ENCODE results near the gene TEAD3.

The TEAD3 gene

DNA sequence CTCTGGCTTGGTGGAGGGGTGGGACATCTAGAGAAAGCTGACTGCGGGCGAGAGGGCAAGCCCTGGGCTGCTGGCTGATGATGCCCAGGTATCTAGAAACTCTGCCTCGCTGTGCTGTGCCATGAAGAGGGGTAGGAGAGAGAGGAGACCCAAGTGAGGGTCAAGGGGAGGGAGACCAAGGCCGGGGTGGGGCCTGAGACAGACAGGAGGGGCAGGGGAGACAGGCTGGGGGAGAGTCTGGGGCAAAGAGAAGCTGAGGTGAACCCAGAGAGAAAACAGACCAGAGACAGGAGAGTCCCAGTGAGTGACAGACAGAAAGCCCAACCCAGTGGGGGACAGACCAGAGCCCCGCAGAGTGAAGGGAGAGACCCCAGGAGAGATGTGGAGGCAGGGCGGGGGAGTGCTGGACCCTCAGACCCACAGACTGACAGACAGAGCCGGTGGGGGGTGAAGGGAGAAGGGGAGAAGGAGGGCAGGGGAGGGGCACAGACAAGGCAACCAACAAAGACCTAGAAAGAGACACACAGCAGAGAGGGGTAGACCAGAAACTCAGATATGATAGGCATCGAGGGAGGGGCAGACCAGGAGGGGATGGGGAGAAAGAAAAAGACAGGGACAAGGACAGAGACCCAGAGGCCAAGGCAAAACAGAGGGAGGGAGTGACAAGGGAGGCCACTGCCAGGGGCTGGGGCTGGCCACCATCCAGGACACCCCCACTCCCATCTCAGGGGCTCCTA, 5.9 kb downstream of the TEAD3 start:
- DNase-seq = no peak

DNA sequence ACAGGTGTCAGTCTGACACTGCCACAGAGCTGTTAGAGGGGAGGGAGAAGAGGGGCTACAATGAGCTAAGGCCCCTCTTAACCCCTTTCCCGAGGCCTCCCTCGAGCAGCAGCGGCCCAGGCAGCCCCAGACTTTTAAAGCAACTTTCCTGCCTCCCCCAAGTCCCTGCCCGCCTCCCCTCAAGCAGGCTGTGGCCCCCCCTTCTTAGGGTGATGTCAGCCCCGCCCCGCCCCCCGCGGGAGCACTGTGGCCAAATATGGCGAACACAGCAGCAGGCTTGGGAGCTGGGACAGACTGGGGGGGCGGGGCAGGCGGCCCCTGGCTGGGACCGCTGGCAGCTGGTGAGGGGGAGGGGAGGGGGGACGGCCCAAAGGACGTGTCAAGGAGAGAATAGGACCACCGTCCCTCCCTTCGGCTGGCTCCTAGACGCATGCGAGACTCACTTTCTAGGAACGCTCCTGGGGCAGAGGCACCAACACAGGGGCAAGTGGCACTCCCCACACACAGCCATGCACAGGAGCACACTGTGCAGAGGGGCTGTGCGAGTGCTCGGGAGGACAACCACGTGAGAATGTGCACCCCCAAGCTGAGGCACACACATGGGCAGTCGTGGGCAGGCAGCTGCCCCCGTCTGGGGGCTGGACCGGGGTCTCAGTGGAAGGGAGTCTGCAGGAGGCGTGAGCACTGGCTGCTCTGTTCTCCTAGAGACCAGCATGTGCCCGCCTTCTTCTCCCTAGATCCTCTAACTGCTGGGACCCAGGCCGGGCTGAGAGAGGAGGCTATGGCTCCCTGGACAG, 6.7 kb downstream of the TEAD3 start:
- no peak for DNase-seq

DNA sequence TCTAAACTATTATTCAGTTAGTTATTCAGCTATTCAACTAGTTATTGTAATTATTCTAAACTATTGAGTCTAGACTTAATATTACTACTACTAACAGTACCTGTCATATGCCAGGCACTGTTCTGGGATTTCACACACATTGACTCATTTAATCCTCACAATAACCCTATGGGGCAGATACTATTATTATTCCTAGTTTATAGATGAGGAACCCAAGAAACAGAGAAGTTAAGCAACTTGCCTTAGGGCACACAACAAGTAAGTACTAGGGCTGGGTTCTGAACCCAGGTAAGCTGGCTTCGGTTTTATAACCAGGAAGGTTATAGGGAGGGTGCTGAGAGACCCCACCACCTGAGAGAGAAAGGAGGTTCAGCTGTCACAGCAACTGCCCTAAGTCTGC, 7.8 kb downstream of the TEAD3 start:
- DNase-seq = no peak

DNA sequence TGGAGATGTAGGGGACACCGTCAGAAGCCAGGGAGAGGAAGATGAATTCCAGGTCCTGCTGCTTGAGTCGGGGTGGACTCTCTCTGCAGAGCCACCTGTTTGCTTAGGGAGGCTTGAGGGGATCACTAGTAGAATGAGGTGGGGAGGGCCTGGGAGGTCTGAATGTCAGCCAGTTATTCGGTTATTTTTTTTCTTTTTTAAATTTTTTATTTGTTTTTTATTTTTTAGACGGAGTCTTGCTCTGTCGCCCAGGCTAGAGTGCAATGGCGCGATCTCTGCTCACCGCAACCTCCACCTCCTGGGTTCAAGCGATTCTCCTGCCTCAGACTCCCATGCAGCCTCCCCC, 8.4 kb downstream of the TEAD3 start:
- DNase-seq = no peak

DNA sequence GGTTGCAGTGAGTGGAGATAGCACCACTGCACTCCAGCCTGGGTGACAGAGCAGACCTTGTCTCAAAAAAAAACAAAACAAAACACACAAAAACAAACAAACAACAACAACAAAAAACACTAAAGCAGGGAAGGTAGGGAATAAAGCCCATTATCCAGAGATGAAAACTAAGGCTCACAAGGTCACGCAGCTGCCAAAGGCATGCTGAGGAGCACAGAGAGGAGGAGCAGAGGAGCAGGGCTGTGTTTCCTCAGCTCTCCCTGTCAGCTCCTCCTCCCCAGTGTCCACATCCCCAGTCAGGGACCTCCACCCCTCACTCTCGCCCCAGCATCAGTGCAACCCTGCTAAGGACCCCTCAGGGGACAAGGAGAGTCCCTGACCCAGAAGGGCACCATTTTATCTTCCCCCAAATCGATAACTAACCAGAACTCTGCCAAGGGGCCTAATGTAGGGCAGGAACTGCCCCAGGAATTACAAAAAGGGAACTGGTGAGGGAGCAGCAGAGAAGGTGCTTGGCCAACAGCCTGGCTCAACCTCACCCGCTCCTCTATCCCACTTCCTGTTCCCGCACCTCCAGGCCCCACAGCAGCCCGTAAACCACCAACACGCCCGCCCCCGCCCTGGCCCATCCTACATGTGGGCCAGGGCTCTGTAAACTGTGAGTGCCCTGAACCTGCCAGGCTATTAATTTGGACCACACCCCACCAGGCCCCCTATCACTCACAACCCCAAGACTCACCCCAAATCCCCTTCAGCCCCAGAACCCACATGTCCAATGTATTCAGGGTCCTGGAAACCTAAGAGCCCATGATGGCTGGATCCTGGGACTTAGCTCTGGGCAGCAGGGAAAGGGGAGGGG, 9.0 kb downstream of the TEAD3 start:
- DNase-seq = no peak

GRCh38 chr6:35486005-35486925, 10.6 kb downstream of the TEAD3 start:
- peak; percentile 46 for DNase-seq

DNA sequence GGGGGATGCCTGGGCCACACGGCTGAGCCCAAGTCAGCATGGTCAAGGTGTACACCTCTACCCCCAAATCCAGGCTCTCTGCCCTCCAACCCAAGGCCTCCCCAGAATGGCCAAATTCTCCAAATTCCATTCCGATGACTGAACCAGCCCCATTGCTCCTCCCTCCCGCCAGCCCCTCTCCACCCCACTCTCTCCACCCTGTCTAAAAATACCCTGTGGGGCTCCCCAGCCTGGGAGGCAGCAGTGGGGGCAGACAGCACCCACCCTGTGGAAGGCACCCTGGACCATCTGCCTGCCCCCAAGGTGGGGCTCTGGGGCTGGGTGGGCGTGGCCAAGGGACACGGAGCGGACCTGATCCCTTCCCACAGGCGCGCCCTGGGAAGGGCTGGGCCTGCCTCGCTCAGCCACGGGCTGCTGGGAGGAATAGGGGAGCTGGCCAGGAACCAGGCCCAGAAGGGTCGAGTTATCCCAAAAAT, 11.4 kb downstream of the TEAD3 start:
- no peak for DNase-seq

GRCh38 chr6:35484921-35485392, 11.9 kb downstream of the TEAD3 start:
- DNase-seq = no peak

GRCh38 chr6:35483893-35484645, 12.8 kb downstream of the TEAD3 start:
- no peak for DNase-seq

- DNase-seq = no peak
Measured at GRCh38 chr6:35483490-35483889, 13.4 kb downstream of the TEAD3 start.

DNA sequence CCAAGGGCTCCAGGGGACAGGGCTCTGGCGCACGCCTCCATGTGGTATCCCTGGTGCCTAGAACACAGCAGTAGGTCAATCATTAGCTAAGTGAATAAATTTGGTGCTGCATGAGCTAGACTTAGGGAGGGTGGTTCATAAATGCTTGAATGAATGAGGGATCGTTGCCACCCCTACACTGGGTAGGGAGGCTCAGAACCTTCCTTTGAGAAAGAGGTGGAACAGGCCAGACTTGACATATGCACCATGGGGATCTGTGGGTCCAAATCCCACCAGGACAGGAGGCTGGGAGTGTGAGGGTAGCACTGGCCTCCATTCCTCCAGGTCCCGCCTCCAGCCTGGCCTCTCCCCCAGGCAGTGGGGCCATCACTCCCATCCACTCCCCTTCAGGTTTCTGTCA, 13.8 kb downstream of the TEAD3 start:
- DNase-seq = no peak

DNA sequence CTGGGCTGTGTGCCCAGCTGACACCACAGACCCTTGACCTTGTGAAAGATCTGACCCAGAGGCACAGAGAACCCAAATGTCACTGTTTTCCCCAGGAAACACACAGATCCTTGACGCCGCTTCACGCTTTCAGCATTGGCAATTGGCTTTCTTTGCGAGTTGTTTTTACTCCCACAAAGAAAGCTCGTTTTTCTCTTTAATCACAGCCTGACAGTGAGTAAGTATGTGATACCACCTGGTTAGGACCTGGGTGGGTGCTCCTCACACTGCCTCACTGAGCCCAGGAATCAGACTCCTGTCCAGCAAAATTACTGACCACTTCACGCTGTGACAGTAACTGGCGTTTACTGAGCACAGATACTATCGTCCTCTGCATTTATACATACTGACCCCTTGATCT, 15.7 kb downstream of the TEAD3 start:
- DNase-seq = no peak

DNA sequence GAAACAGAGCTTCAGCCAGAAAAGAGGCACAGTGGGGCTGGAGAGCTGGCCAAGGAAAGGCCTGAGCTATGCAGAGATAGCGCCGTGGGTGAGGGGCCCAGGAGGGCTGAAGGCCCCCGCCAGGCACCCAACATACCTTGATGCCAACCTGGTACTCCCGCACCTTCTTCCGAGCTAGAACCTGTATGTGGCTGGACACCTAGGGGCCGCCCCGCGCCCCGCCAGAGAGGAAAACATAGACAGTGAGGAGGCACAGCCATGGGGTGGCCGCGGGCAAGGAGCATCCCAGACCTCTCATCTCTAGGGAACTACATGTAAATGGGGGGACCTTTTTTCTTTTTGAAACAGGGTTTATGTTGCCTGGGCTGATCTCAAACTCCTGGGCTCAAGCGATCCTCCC, 16.7 kb downstream of the TEAD3 start:
- DNase-seq = no peak

- DNase-seq = no peak
Measured at GRCh38 chr6:35478259-35478658, 18.6 kb downstream of the TEAD3 start.

DNA sequence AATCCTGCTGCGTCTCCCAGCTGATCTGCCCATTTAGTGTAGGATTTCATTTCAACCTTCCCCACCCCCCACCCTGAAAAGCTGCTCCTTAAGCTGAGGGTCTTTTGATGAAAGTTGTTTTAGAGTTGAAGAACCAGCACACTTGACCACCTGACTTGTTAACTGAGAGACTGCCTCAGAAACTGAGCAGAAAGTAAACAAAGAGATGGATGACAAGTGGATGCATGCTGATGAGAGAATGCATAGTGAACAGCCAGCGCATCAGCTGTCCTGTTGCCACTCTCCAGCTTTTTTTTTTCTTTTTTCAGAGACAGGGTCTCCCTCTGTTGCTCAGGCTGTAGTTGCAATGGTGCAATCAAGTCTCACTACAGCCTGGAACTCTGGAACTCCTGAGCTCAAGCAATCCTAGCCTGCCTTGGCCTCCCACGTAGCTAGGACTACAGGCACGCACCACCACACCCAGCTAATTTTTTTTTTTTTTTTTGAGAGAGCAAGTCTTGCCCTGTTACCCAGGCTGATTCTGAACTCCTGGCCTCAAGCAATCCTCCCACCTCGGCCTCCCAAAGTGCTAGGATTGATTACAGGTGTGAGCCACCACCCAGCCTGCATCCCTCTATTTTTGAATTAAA, 19.2 kb downstream of the TEAD3 start:
- DNase-seq = no peak

- no peak for DNase-seq
Measured at GRCh38 chr6:35477028-35477427, 19.9 kb downstream of the TEAD3 start.

DNA sequence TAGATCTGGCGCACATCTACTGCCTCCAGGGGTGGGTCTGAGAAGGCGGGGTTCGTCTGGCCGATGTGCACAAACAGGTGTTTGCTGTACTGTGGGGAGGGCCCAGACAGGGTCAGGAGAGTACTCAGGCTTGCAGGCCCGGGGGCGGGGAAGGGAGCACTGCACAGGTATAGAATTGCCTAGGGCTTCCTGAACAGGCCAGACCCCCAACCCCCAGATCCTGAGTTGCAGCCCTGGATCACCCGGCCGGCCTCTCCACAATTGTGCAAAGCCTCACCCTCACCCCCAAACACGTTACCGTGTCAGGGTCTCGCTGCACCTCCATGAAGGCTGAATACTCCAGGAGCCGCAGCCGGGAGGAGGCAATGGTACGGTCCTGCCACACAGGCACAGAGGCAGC, 20.9 kb downstream of the TEAD3 start:
- no peak for DNase-seq

- no peak for DNase-seq
Measured at GRCh38 chr6:35475573-35475972, 21.3 kb downstream of the TEAD3 start.

DNA sequence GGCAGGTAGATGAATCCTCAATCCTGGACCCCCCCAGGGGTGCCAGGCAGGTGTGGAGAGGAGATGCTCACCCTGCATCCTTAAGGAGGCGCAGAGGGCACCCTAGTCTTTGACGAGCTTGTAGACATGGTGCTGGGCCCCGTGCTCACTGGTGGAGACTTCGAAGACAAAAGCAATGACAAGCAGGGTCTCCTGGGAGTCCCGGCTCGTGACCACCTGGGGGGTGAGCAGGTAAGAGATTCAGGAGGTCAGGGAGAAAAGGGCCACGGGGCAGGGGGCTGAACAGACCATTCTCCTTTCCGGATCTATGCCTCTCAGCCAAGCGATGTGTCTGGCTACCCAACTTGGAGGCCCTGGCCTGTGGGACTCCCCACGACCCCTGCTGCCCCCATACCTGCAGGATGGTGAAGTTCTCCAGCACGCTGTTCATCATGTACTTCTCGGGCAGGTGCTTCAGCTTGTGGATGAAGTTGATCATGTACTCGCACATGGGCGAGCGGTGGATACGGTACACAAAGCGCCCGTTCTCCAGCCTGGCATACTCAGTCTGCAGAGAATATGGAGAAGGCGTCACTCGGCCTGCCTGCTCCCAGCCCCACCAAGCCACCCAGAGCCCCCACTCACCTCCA, 21.8 kb downstream of the TEAD3 start:
- no peak for DNase-seq

- DNase-seq = no peak
Measured at GRCh38 chr6:35474131-35474941, 22.5 kb downstream of the TEAD3 start.
